Dermis blood vessel endothelial cell (primary cell): Measurements from ENCODE around the gene HMGN3. TPM values are rescaled to one million over a fixed set of nuclear protein-coding genes. Genes with fewer than 3 reads are reported as not detected.
A peak's percentile ranks its signal among the peaks of the same experiment; 100 is the strongest.

Experiments
- DNase-seq: peaks from one replicate; pipeline ENCODE4 v3.0.0; 2010
- total RNA-seq: library from RNA; depleted of rRNA; stranded (reverse); fragments of >200 nt; gene quantifications from 2 replicates; pipeline ENCODE4 v1.2.3, GENCODE V29; 2014

HMGN3 gene
- total RNA-seq, 1 donor from 2014 or later: 69.3 TPM

DNA sequence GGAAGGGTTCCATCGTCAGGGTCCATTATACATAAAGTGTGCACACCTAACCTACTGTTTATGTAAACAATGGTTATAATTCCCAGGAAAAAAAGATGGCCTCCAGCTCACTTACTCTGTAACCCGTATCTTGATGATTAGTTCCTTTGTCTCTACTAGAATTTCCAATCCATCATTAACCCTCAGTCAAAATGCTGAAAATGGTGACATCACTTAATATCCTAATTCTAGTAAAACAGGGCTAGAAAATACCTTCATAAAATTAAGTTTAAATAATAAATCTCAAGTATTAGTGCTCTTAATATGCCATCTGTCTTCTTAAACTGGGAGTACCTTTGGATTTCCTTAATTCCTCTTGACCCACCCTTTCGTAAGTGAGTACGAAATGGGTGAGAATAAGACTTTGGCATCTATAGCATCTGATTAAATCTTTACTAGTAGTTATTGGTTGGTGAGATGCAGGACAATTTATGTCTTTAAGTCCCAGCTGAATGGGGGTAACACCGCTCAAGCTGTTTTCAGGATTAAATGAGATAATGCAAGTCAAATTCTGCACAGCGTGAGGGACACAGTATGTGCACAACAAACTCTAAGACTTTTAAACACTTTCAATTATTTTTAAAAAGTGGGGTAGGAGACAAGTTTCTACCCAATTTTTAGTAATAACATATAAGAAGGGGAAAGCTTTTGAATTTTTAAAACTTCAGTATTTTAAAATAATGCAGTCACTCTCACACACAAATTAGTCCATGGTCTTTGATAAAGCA is 1.6 kb downstream of the HMGN3 start:
- DNase-seq: peak; percentile 5

DNA sequence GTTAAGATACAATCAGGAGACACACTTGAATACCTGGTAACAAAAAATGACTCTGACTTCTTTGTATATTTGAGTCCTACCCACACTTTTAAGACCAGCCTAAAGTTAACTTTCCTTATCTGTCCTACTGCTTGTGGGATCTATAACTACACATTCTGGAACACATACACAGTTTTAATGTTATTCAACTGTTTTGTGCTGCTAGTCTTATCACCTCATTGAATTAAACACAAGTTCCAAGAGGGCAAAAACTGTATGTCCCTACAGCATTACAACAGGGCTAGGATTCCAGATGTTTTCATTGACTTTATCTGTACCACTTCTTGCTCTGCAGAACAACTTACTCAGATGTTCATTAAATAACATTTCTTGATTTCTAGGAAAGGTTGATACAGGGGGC is 2.8 kb downstream of the HMGN3 start:
- no peak for DNase-seq

GRCh38 chr6:79231101-79231500 is 3.4 kb downstream of the HMGN3 start:
- peak; percentile 63 for DNase-seq

DNA sequence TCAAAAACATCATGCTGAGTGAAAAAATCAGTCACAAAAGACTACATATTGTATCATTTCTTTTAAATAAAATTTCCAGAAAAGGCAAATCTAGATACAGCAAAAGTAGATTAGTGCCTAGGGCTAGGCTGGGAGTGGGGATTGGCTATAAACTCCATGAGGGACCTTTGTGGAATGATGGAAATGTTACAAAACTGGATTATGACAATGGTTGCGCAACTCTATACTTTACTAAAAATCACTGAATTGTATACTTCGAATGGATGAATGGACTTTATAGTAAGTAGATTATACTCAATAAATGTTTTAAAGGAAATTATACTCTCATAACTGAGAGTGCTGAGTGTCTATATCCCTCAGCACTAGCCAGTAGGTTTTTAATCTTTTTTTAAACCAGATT is 4.3 kb downstream of the HMGN3 start:
- no peak for DNase-seq

DNA sequence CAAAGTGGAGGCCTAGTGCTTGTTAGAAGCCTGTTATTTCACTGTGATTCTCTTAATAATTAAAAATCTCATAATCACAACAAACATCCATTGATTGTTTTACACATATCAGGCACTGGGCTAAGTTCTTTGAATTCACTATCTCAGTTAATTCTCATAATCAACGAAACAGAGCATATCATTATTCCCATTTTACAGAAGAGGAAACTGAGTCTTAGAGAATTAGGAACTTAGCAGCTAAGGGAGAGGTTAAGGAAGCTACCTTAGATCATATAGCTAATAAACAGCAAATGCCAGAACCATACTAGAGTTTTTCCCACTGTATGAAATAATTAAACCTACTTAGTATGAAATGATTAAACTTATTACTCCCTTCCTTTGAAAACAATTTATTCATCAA is 7.0 kb downstream of the HMGN3 start:
- no peak for DNase-seq

GRCh38 chr6:79226660-79227059 is 7.8 kb downstream of the HMGN3 start:
- no peak for DNase-seq

- DNase-seq: no peak
Measured at GRCh38 chr6:79225717-79226599, 8.5 kb downstream of the HMGN3 start.

DNA sequence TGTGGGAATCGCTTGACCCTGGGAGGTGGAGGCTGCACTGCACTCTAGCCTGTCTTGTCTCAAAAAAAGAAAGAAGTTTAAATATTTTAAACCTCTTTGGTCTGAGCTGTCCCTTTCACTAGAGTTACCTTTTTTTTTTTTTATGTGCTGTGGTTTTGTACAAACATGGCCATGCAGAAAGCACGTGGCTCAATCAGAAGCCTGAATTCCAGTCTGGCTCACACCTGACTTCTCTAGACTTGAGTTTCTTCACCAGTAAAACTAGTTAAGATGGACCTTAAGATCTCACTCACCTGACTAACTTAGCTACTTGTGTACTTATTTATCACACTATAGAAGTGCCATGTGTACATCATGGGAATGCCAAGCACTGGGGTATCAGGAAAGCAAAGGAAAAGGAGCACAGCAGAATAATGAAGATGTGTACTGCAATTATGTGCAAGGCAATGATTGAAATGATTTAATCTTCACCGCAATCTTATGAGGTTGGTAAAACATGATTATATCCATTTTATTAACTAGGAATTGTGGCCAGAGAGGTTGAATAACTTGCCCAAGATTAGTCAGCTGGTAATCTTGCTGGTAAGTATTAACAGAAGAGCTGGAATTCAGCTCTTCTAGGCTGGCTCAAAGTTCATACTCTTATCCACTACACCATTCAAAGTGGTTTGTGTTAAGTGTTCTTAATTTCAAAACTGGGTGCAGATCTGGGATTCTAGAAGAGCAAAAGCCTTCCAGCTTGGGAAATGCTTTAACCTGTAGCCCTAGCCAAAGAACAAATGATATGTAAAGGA is 10.7 kb downstream of the HMGN3 start:
- DNase-seq: no peak

DNA sequence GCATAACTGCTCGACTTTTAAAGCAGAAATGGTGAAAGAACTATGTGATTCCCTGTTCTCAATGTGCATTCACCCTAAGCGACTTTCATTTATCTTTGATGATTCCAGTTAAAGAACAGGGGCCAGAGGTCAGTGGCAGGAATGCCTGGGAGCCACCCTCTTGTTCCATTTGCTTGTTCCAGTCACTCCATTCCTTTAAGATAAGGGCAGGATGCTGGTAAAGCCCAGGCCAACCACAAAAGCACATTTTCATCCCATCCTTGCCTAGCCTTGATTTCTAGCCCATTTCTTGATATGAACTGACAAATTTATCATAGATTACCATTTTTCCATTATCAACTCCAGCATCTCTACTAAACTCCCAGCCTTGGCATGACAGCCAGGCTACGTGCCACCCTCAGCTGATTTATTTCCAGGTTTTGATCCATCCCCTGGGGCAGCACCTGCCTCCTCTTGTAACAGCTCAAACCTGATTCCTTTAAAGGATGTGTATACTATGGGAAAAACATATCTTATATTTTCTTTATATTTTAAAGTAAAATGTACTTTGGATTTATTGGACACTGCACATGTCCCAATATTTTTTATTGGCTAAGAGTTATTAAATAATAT is 19.2 kb downstream of the HMGN3 start:
- no peak for DNase-seq

GRCh38 chr6:79212859-79213258 is 21.6 kb downstream of the HMGN3 start:
- no peak for DNase-seq

GRCh38 chr6:79208816-79209215 is 25.7 kb downstream of the HMGN3 start:
- DNase-seq: no peak

- no peak for DNase-seq
Measured at GRCh38 chr6:79203753-79204253, 30.7 kb downstream of the HMGN3 start.

GRCh38 chr6:79202556-79202955 is 31.9 kb downstream of the HMGN3 start:
- DNase-seq: no peak

GRCh38 chr6:79201983-79202382 is 32.5 kb downstream of the HMGN3 start:
- DNase-seq: no peak

GRCh38 chr6:79201143-79201542 is 33.3 kb downstream of the HMGN3 start:
- no peak for DNase-seq

DNA sequence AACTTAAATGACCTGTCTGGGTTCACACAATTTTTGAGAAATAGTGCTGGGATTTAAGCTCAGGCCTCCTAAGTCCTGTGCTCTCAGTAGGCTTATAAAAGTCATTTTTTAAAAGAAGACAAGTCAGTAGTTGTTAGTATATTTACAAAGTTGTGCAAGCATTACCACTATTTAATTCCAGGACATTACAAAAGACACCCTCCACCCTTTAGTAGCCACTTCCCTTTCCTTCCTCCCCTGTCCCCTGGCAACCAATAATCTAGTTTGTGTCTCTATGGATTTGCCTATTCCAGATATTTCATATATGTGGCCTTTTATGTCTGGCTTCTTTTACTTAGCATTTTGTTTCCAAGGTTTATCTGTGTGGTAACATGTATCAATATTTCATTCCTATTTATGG is 37.6 kb downstream of the HMGN3 start:
- no peak for DNase-seq

DNA sequence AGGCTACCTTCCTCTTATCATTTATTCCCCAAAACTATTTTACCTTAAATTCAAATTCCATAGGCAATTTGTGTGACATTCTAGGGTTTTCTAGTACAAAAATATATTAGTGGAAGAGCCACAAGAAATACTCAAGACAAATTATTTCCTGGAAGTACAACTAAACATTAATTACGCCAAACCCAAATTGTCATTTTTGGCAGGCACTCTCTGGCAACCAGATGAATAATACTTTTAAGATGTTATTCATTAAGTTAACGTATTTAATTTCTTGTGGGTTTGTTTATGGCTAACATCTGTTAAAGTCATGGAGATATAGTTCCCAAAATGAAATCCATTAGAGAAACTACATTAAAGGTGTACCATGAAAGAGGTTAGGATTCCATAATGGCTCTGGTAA is 40.5 kb downstream of the HMGN3 start:
- DNase-seq: no peak

DNA sequence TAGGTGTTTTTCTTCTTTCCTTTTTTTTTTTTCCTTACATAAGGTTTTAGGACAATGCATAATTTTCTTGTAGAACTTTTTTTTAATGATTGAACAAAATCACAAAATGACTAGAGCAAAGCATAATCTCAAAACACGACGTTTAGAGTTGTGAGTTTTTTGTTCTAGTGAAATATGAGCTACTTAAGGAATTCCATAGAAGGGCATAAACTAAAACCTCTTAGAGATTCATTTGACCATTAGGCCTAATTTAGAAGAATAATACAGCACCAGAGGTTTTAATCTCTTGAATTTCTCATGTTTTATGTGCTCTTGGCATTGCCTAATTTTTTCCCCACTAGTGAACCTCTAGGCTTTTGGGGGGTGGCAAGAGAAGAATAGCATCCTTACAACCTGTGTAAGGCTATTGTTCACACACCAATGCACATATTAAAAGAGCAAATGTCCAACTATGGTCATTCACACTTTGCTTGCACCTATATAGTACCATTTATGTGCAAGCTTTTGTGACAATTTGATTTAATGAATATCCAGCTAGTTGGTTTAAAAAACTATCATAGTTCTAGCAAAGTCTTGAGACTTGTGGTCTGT is 44.6 kb downstream of the HMGN3 start:
- DNase-seq: no peak

DNA sequence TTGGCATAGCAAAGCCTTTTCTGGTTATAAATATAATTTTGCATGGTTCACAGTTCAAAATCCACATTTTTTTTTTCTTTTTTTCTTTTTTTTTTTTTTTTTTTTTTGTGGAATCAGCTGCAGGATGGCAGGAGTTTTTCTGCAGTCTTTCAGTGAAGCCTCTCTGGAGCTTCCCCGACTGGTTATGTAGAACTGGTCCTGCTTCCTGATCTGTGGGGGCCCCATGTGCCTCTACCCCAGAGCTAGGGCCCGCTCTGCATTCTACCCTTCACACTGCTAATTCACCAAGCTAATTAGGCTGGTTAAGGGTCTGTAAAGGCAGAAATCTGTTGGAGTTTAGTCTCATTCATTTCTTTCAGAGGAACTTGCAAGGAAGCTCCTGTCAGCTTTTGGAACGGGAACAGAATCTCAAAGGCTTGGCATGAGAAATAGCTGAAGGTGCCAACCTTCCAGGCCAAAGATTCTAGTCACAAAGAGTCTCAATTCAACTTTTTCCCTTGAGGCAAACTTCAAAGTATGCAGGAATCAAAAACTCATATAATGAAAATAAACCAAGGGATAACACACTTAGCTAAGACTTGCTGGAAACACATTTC is 45.5 kb downstream of the HMGN3 start:
- no peak for DNase-seq

DNA sequence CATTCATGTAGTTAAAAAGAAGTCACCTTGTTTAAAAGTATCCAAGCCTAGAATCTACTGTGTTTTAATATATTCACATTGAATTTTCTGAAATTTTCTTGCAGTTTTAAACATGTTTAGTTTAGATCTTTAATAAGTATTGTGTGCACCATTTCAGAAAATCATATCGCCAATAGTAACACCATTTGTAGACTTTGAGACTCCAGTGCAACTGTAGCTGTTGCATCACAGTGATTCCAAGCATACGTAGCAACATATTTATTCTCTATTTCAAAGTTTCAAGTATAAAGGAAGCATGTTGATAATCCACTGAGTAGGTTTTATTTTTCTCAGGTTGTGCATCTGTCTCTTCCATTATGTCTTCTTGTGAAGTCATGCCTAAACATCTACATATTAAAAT is 46.4 kb downstream of the HMGN3 start:
- DNase-seq: no peak

- no peak for DNase-seq
Measured at GRCh38 chr6:79186564-79186963, 47.9 kb downstream of the HMGN3 start.

DNA sequence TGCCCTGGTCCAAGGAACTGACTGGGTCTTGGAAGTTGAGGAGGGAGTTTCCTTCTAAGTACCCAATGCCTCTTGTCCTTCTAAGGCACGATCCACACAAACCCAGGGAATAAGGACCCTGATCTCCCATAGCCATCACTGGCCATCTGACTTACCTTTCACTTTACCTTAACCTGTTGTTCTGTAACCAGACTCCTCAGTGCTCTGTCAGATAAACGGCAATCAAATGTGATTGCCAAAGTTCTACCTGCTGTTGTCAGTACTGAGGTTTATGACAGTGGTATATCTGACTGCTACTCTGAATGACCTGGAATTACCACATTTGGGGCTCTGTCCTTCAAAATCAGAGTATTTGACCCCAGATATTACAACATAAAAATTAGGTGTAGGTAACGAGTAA is 49.8 kb downstream of the HMGN3 start:
- DNase-seq: no peak
